Mesendoderm (in vitro differentiated cells): ENCODE measurements around the gene MAPKAPK5.
"Not testable (repeated sequence)": the region's sequence is repeated elsewhere in the genome, so short reads cannot be mapped to it uniquely, and the experiment has no call there.

Experiments
- DNase-seq: peaks from one replicate; pipeline ENCODE4 v3.0.0; 2013
- H2AK5ac ChIP-seq: 2 replicates; pipeline ENCODE4 v1.6.1; 2013; ENCODE audit warnings: low read length, inconsistent platforms
- H2BK120ac ChIP-seq: 2 replicates; pipeline ENCODE4 v1.6.1; 2013; ENCODE audit warnings: low read depth, mild to moderate bottlenecking, low read length, moderate library complexity, mixed read lengths
- H2BK15ac ChIP-seq: replicated peaks from 2 replicates; pipeline ENCODE4 v1.6.1; 2013; ENCODE audit warnings: low read depth, mild to moderate bottlenecking, moderate library complexity
- H2BK5ac ChIP-seq: 2 replicates; pipeline ENCODE4 v1.6.1; 2013; ENCODE audit warnings: low read length, inconsistent platforms
- H3K18ac ChIP-seq: 2 replicates; pipeline ENCODE4 v1.6.1; 2013; ENCODE audit warnings: mild to moderate bottlenecking, low read length, mixed read lengths
- H3K23ac ChIP-seq: one replicate; pipeline ENCODE4 v1.6.1; 2013; ENCODE audit warnings: low read length
- H3K27ac ChIP-seq: 2 replicates; pipeline ENCODE4 v1.5.1; 2013; ENCODE audit warnings: low read depth, mild to moderate bottlenecking, inconsistent platforms, low read length, moderate library complexity
- H3K27me3 ChIP-seq: 2 replicates; pipeline ENCODE4 v1.6.1; 2013; ENCODE audit warnings: low read length, control low read depth, mild to moderate bottlenecking, inconsistent platforms; ENCODE audit not compliant: insufficient read depth, poor library complexity
- H3K36me3 ChIP-seq: 2 replicates; pipeline ENCODE4 v1.6.1; 2013; ENCODE audit warnings: low read length, inconsistent platforms; ENCODE audit not compliant: control insufficient read depth, insufficient read depth
- H3K4ac ChIP-seq: one replicate; pipeline ENCODE4 v1.6.1; 2013; ENCODE audit warnings: low read depth, mild to moderate bottlenecking, low read length, moderate library complexity
- H3K4me1 ChIP-seq: 2 replicates; pipeline ENCODE4 v1.6.1; 2013; ENCODE audit warnings: low read depth, low read length, inconsistent platforms; ENCODE audit not compliant: control insufficient read depth
- H3K4me2 ChIP-seq: 2 replicates; pipeline ENCODE4 v1.6.1; 2013; ENCODE audit warnings: low read length
- H3K4me3 ChIP-seq: 2 replicates; pipeline ENCODE4 v1.5.1; 2013; ENCODE audit warnings: mild to moderate bottlenecking, low read length
- H3K56ac ChIP-seq: one replicate; pipeline ENCODE4 v1.6.1; 2013; ENCODE audit warnings: low read length
- H3K79me1 ChIP-seq: 2 replicates; pipeline ENCODE4 v1.6.1; 2013; ENCODE audit warnings: low read length, inconsistent platforms
- H3K79me2 ChIP-seq: 2 replicates; pipeline ENCODE4 v1.6.1; 2013; ENCODE audit warnings: mild to moderate bottlenecking, low read length; ENCODE audit not compliant: control insufficient read depth, insufficient read depth
- H3K9ac ChIP-seq: 2 replicates; pipeline ENCODE4 v1.6.1; 2013; ENCODE audit warnings: low read length, inconsistent platforms
- H4K5ac ChIP-seq: one replicate; pipeline ENCODE4 v1.6.1; 2013; ENCODE audit warnings: low read length
- H4K8ac ChIP-seq: one replicate; pipeline ENCODE4 v1.6.1; 2013; ENCODE audit warnings: low read depth, mild to moderate bottlenecking, control low read depth, low read length, moderate library complexity
- WGBS: extraction: QIAGEN DNeasy Blood & Tissue Kit; methylation state at CpG from one replicate; pipeline ENCODE4 v1.1.7; 2013; ENCODE audit warnings: low lambda C conversion rate, missing lambda C conversion rate; ENCODE audit not compliant: insufficient coverage; ENCODE audit errors: extremely low coverage; 5-methylcytosine and 5-hydroxymethylcytosine counted together
- small RNA-seq: library from polyadenylated mRNA; stranded (forward); fragments of <200 nt; extraction: miRNeasy Mini kit (QIAGEN cat#:217004); gene quantifications from one replicate; pipeline ENCODE3, GENCODE V24; 2013; ENCODE audit not compliant: insufficient read depth

MAPKAPK5 gene

GRCh38 chr12:111937429-111937828, 95.4 kb downstream of the MAPKAPK5 start:
- Histone ChIP-seq H3K4me2 (no peak overlapping the region), H3K4me3 (no peak overlapping the region), H4K8ac (no peak overlapping the region), H3K56ac (no peak overlapping the region), H3K27ac (no peak overlapping the region), H2AK5ac (no peak overlapping the region), H3K9ac (no peak overlapping the region), H2BK5ac (no peak overlapping the region), H3K79me2 (no peaks in the 10 kb centered on the region), H3K79me1 (no peaks in the 10 kb centered on the region), H3K23ac (no peak overlapping the region), H3K27me3 (no peaks in the 10 kb centered on the region), H4K5ac (no peak overlapping the region), H2BK15ac (no peak overlapping the region), H3K4ac (no peak overlapping the region), H3K36me3 (no peaks in the 10 kb centered on the region), H3K18ac (no peak overlapping the region), H3K4me1 (no peaks in the 10 kb centered on the region), H2BK120ac (no peak overlapping the region)
- WGBS = no CpG with 5 or more reads among the region's 1 CpG
- DNase-seq = no peak

GRCh38 chr12:111942557-111942956, 100.5 kb downstream of the MAPKAPK5 start:
- no peaks in the 10 kb centered on the region for H3K27me3 ChIP-seq
- no CpG with 5 or more reads among the region's 5 CpGs for WGBS
- H3K79me1 ChIP-seq = no peaks in the 10 kb centered on the region
- no peak overlapping the region for H2BK15ac ChIP-seq
- no peak overlapping the region for H3K4me3 ChIP-seq
- H3K23ac ChIP-seq = no peak overlapping the region
- H3K18ac ChIP-seq = no peak overlapping the region
- H3K36me3 ChIP-seq = no peaks in the 10 kb centered on the region
- no peak for DNase-seq
- H3K4me2 ChIP-seq = no peak overlapping the region
- H2BK5ac ChIP-seq = no peak overlapping the region
- no peak overlapping the region for H2AK5ac ChIP-seq
- H3K9ac ChIP-seq = no peak overlapping the region
- H3K4ac ChIP-seq = no peak overlapping the region
- H4K5ac ChIP-seq = no peak overlapping the region
- no peak overlapping the region for H3K56ac ChIP-seq
- no peaks in the 10 kb centered on the region for H3K79me2 ChIP-seq
- no peak overlapping the region for H4K8ac ChIP-seq
- H3K4me1 ChIP-seq = no peaks in the 10 kb centered on the region
- H3K27ac ChIP-seq = no peak overlapping the region
- no peak overlapping the region for H2BK120ac ChIP-seq

DNA sequence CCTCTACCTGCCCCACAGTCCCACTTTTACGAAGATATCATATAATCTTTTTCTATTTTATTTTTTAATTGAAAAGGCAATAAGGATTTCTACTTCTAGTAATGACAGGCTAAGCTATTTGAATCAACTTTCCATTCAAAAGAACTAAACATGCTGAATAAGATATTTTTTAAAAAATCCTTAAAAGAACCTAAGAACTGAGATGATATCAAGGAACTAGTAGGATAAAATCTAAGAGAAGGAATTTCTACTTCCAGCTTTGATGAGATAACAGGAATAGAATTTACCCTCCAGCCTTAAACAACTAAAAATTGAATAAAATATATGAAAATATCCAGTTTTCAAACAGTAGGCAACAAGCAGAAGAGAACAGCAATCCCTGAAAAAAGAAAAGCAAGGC, 101.9 kb downstream of the MAPKAPK5 start:
- Histone ChIP-seq H3K56ac (no peak overlapping the region), H3K4me3 (no peak overlapping the region), H3K23ac (no peak overlapping the region), H4K5ac (no peak overlapping the region), H3K18ac (no peak overlapping the region), H4K8ac (no peak overlapping the region), H3K27me3 (no peaks in the 10 kb centered on the region), H3K4ac (no peak overlapping the region), H2BK15ac (no peak overlapping the region), H3K27ac (no peak overlapping the region), H3K79me2 (no peaks in the 10 kb centered on the region), H3K36me3 (no peaks in the 10 kb centered on the region), H3K4me1 (no peaks in the 10 kb centered on the region), H3K9ac (no peak overlapping the region), H2AK5ac (no peak overlapping the region), H3K4me2 (no peak overlapping the region), H2BK120ac (no peak overlapping the region), H2BK5ac (no peak overlapping the region), H3K79me1 (no peaks in the 10 kb centered on the region)
- WGBS = no CpG with 5 or more reads among the region's 1 CpG
- no peak for DNase-seq

DNA sequence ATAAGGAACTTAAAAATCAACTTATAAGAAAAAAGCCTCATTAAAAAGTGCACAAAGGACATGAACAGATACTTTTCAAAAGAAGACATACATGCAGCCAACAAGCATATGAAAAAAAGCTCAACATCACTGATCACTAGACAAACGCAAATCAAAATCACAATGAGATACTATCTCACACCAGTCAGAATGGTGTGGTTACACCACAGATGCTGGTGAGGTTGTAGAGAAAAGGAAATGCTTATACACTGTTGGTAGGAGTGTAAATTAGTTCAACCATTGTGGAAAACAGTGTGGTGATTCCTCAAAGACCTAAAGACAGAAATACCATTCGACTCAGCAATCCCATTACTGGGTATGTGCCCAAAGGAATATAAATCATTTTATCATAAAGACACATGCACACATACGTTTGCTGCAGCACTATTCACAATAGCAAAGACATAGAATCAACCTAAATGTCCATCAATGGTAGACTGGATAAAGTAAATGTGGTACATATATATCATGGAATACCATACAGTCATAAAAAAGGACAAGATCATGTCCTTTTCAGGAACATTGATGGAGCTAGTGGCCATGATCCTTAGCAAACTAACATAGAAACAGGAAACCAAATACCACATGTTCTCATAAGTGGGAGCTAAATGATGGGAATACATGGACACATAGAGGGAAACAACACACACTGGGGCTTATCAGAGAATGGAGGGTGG, 109.1 kb downstream of the MAPKAPK5 start:
- H3K4me2 ChIP-seq, H3K79me1 ChIP-seq, H3K4me3 ChIP-seq, H3K4ac ChIP-seq, H2BK120ac ChIP-seq, H4K5ac ChIP-seq, H3K18ac ChIP-seq, H3K27me3 ChIP-seq, H3K23ac ChIP-seq, H3K9ac ChIP-seq, H2AK5ac ChIP-seq, H3K4me1 ChIP-seq, H4K8ac ChIP-seq, H2BK15ac ChIP-seq, H2BK5ac ChIP-seq, H3K79me2 ChIP-seq, DNase-seq, H3K27ac ChIP-seq, H3K56ac ChIP-seq, H3K36me3 ChIP-seq: not testable (repeated sequence)
- no CpG with 5 or more reads among the region's 3 CpGs for WGBS

Small RNA genes within 50 kb of the gene (small RNA-seq; reads per million reads assigned to genes)
- 1.3 reads per million for gene MIR6761
